Chondrocyte (in vitro differentiated cells): Measurements from ENCODE around the gene REC114. TPM values are rescaled to one million over a fixed set of nuclear protein-coding genes. Genes with fewer than 3 reads are reported as not detected.
"Not testable (repeated sequence)": the region's sequence is repeated elsewhere in the genome, so short reads cannot be mapped to it uniquely, and the experiment has no call there.

Experiments
- DNase-seq: peaks from one replicate; pipeline ENCODE4 v3.0.0; 2021; ENCODE audit warnings: mixed read lengths, low spot score
- H3K27ac Mint-ChIP-seq: one replicate; pipeline ENCODE4 v1.8.0; 2021; ENCODE audit warnings: mild to moderate bottlenecking, moderate library complexity, mixed read lengths; ENCODE audit not compliant: unreplicated experiment
- H3K27me3 Mint-ChIP-seq: 2 replicates; pipeline ENCODE4 v1.8.0; 2021; ENCODE audit warnings: low read depth, mixed read lengths
- H3K36me3 Mint-ChIP-seq: 2 replicates; pipeline ENCODE4 v1.8.0; 2021; ENCODE audit warnings: low read depth, mixed read lengths
- H3K4me1 Mint-ChIP-seq: 2 replicates; pipeline ENCODE4 v1.8.0; 2021; ENCODE audit warnings: low read depth, mild to moderate bottlenecking, mixed read lengths
- H3K4me3 Mint-ChIP-seq: one replicate; pipeline ENCODE4 v1.8.0; 2021; ENCODE audit warnings: mild to moderate bottlenecking, moderate library complexity, mixed read lengths; ENCODE audit not compliant: unreplicated experiment
- H3K9me3 Mint-ChIP-seq: 2 replicates; pipeline ENCODE4 v1.8.0; 2021; ENCODE audit warnings: low read depth, mixed read lengths
- total RNA-seq: library from RNA; stranded (reverse); gene quantifications from 3 replicates; pipeline ENCODE4 v1.2.1, GENCODE V29; 2021
- TF ChIP-seq, protein P1 (sequence below): fragments of 200-600 bp; sonication (generic); IDR thresholded peaks from 2 replicates; pipeline ENCODE4 v1.5.0; 2021; ENCODE audit warnings: antibody characterized with exemption, mild to moderate bottlenecking, moderate library complexity

The REC114 gene
- total RNA-seq, 1 donor from 2014 or later: not detected

GRCh38 chr15:73539212-73540128 lies 96.5 kb downstream of the REC114 start:
- H3K27me3 Mint-ChIP-seq: no peaks in the 10 kb centered on the region
- H3K36me3 Mint-ChIP-seq: peaks cover 2% of the 10 kb centered on the region
- no peak overlapping the region for H3K4me3 Mint-ChIP-seq
- H3K4me1 Mint-ChIP-seq: no peaks in the 10 kb centered on the region
- peaks cover 2% of the 10 kb centered on the region for H3K9me3 Mint-ChIP-seq
- no peak overlapping the region for H3K27ac Mint-ChIP-seq
- no peak for DNase-seq
- TF ChIP-seq, protein P1, sequence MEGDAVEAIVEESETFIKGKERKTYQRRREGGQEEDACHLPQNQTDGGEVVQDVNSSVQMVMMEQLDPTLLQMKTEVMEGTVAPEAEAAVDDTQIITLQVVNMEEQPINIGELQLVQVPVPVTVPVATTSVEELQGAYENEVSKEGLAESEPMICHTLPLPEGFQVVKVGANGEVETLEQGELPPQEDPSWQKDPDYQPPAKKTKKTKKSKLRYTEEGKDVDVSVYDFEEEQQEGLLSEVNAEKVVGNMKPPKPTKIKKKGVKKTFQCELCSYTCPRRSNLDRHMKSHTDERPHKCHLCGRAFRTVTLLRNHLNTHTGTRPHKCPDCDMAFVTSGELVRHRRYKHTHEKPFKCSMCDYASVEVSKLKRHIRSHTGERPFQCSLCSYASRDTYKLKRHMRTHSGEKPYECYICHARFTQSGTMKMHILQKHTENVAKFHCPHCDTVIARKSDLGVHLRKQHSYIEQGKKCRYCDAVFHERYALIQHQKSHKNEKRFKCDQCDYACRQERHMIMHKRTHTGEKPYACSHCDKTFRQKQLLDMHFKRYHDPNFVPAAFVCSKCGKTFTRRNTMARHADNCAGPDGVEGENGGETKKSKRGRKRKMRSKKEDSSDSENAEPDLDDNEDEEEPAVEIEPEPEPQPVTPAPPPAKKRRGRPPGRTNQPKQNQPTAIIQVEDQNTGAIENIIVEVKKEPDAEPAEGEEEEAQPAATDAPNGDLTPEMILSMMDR: peak; percentile 10

DNA sequence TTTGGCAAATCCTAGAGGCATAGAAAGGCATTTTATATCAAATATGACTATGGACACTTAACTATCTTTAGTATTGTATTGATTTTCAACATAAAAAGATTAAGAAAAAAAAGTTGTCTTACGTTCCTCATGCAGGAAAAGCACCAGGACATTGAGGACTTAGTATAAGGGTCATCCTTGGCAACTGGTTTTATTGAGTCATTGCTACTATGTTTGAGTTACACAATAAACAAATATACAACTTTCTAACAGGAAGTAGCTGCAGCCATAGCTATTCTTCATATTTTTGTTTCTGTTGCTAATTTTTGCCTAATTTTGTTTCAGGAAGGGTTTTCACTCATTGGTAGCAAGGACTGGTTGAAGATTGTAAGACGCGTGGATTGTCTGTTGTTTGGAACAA lies 97.2 kb downstream of the REC114 start:
- Mint-ChIP-seq H3K4me3 (no peak overlapping the region), H3K4me1 (no peaks in the 10 kb centered on the region), H3K27me3 (no peaks in the 10 kb centered on the region), H3K36me3 (peaks cover 2% of the 10 kb centered on the region), H3K9me3 (peaks cover 2% of the 10 kb centered on the region), H3K27ac (no peak overlapping the region)
- TF ChIP-seq, protein P1: no peak
- DNase-seq: no peak

DNA sequence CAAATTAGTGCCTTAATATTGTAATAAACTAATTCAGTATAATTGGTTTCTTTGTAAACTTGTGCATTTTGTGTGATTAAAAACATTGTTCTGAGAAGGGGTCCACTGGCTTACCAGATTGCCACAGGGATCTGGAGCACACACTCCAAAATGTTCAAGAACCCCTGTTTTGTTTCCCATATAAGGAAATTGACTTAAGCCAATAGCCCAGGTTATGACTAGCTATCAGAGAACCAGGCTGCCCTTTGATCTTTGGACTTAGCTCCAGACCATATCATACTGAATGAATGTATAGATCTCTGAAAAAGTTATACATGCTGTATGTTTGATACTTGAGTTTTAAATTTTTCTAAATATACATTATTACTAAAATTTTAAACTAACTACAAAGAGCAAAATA lies 98.5 kb downstream of the REC114 start:
- Mint-ChIP-seq H3K27me3 (no peaks in the 10 kb centered on the region), H3K4me1 (no peaks in the 10 kb centered on the region), H3K4me3 (no peak overlapping the region), H3K27ac (no peak overlapping the region), H3K36me3 (peaks cover 2% of the 10 kb centered on the region), H3K9me3 (no peaks in the 10 kb centered on the region)
- TF ChIP-seq, protein P1: no peak
- no peak for DNase-seq

- not testable (repeated sequence) for H3K4me3 Mint-ChIP-seq, DNase-seq, H3K36me3 Mint-ChIP-seq, H3K27ac Mint-ChIP-seq, H3K27me3 Mint-ChIP-seq, H3K4me1 Mint-ChIP-seq, H3K9me3 Mint-ChIP-seq
Observed at GRCh38 chr15:73548925-73549324, 106.0 kb downstream of the REC114 start.

GRCh38 chr15:73550190-73550589 lies 107.2 kb downstream of the REC114 start:
- no peaks in the 10 kb centered on the region for H3K4me1 Mint-ChIP-seq
- TF ChIP-seq, protein P1: no peak
- H3K36me3 Mint-ChIP-seq: no peaks in the 10 kb centered on the region
- H3K4me3 Mint-ChIP-seq: no peak overlapping the region
- H3K27ac Mint-ChIP-seq: no peak overlapping the region
- H3K9me3 Mint-ChIP-seq: no peaks in the 10 kb centered on the region
- no peak for DNase-seq
- H3K27me3 Mint-ChIP-seq: no peaks in the 10 kb centered on the region

GRCh38 chr15:73555080-73555479 lies 112.1 kb downstream of the REC114 start:
- Mint-ChIP-seq H3K36me3 (peaks cover 19% of the 10 kb centered on the region), H3K27ac (no peak overlapping the region), H3K4me1 (no peaks in the 10 kb centered on the region), H3K9me3 (no peaks in the 10 kb centered on the region), H3K4me3 (no peak overlapping the region), H3K27me3 (no peaks in the 10 kb centered on the region)
- TF ChIP-seq, protein P1: no peak
- DNase-seq: no peak
